K562 (cell line): Measurements from ENCODE around the gene POLR3C. TPM values are rescaled to one million over a fixed set of nuclear protein-coding genes. Genes with fewer than 3 reads are reported as not detected.

Experiments used
- ATAC-seq: fragments of 200-7000 bp; cut with Tn5 transposase; 3 replicates; pipeline ENCODE4 v1.9.1; 2020; ENCODE audit warnings: moderate library complexity
- BruUV-seq: library from RNA; stranded (reverse); fragments of 400-500 nt; replicated peaks from 2 replicates; lab custom pipeline; 2021; lab: Mats Ljungman, UMichigan
- CTCF ChIA-PET: fragments of 300-600 bp; formaldehyde crosslinking; extraction: SDS; loops from one replicate; lab custom pipeline; 2021; ENCODE audit warnings: low intra/inter-chr PET ratio; lab: Yijun Ruan, JAX
- POLR2A ChIA-PET: fragments of 300-600, 350-650 bp; sonication (Branson Sonifier 250); formaldehyde crosslinking; extraction: SDS; loops from one replicate; lab custom pipeline; 2021; ENCODE audit warnings: antibody characterized with exemption, inconsistent platforms; lab: Yijun Ruan, JAX
- DNase-seq, 4 experiments: peaks; one replicate each; pipeline versions ENCODE4 v3.0.0 to v3.0.0-alpha.2; 2011 to 2018; ENCODE audit warnings: low spot score in 3 of 4, mixed read lengths in 3 of 4; ENCODE audit errors: extremely low read depth in 1 of 4
- FAIRE-seq: peaks from 2 replicates; lab custom pipeline; 2011; peaks lifted over from hg19 to GRCh38; lab: Jason Lieb, UNC
- H2AFZ ChIP-seq: 2 replicates; pipeline ENCODE4 v1.6.0; 2011; ENCODE audit warnings: low read depth, low read length, control low read depth, inconsistent platforms
- H3K27ac ChIP-seq: fragments of 200-600 bp; 3 replicates; pipeline ENCODE4 v1.8.0; 2011; ENCODE audit warnings: low read depth, mild to moderate bottlenecking, control low read depth, inconsistent platforms, low read length, moderate library complexity, mixed read lengths; ENCODE audit errors: extremely low read depth
- H3K27me3 ChIP-seq, 2 experiments: fragments of 300-600 bp in 1 of 2; 2 replicates in 1 of 2; 3 replicates in 1 of 2; pipeline versions ENCODE4 v1.6.0 to v1.8.0; 2011; ENCODE audit warnings: inconsistent platforms in 2 of 2, low read length in 2 of 2, mild to moderate bottlenecking in 1 of 2, mixed read lengths in 1 of 2, moderate library complexity in 1 of 2; ENCODE audit not compliant: control insufficient read depth in 2 of 2, insufficient read depth in 2 of 2
- H3K36me3 ChIP-seq: fragments of 300-600 bp; 3 replicates; pipeline ENCODE4 v1.8.0; 2011; ENCODE audit warnings: mild to moderate bottlenecking, low read length, inconsistent platforms; ENCODE audit not compliant: control insufficient read depth, insufficient read depth
- H3K4me1 ChIP-seq, 2 experiments: fragments of 200-600 bp in 1 of 2; replicated peaks in 1 of 2; 2 replicates in 1 of 2; 3 replicates in 1 of 2; pipeline versions ENCODE4 v1.5.1 to v1.8.0; 2011; ENCODE audit warnings: inconsistent platforms in 2 of 2, low read length in 2 of 2, mild to moderate bottlenecking in 1 of 2, mixed read lengths in 1 of 2, moderate library complexity in 1 of 2; ENCODE audit not compliant: control insufficient read depth in 2 of 2, insufficient read depth in 2 of 2
- H3K4me2 ChIP-seq: 2 replicates; pipeline ENCODE4 v1.6.1; 2011; ENCODE audit warnings: low read length, control low read depth, inconsistent platforms, mixed read lengths; ENCODE audit not compliant: insufficient read depth
- H3K4me3 ChIP-seq: fragments of 200-600 bp; sonication (generic), shearing (Covaris generic); 2 replicates; pipeline ENCODE4 v1.5.1; 2016; ENCODE audit warnings: control low read depth, inconsistent platforms
- H3K79me2 ChIP-seq: fragments of 200-600 bp; 3 replicates; pipeline ENCODE4 v1.8.0; 2011; ENCODE audit warnings: low read length, inconsistent platforms; ENCODE audit not compliant: control insufficient read depth, insufficient read depth
- H3K9ac ChIP-seq, 2 experiments: 2 replicates each; pipeline versions ENCODE4 v1.6.0 to v1.6.1; 2011; ENCODE audit warnings: low read depth in 2 of 2, low read length in 2 of 2, control low read depth in 1 of 2, inconsistent platforms in 1 of 2, mild to moderate bottlenecking in 1 of 2, mixed read lengths in 1 of 2; ENCODE audit not compliant: insufficient read depth in 1 of 2
- H3K9me1 ChIP-seq: one replicate; pipeline ENCODE4 v1.6.0; 2011; ENCODE audit warnings: inconsistent platforms, mild to moderate bottlenecking, low read length, moderate library complexity; ENCODE audit not compliant: control insufficient read depth, insufficient read depth
- H3K9me3 ChIP-seq: replicated peaks from 2 replicates; pipeline ENCODE4 v1.5.1; 2011; ENCODE audit warnings: low read depth, low read length, inconsistent platforms; ENCODE audit not compliant: control insufficient read depth, insufficient read depth
- H4K20me1 ChIP-seq: replicated peaks from 2 replicates; pipeline ENCODE4 v1.6.1; 2011; ENCODE audit warnings: low read length, inconsistent platforms, mixed read lengths; ENCODE audit not compliant: control insufficient read depth, insufficient read depth
- ASH1L ChIP-seq: fragments of 450-650 bp; IDR thresholded peaks from 2 replicates; pipeline ENCODE4 v1.6.1; 2018; ENCODE audit warnings: borderline replicate concordance, mild to moderate bottlenecking, low read depth; ENCODE audit not compliant: partially characterized antibody
- POU5F1 ChIP-seq: fragments of 150-350 bp; IDR thresholded peaks from 2 replicates; pipeline ENCODE4 v1.6.1; 2014; ENCODE audit warnings: borderline replicate concordance, low read length, low read depth, mild to moderate bottlenecking; ENCODE audit not compliant: partially characterized antibody
- RERE ChIP-seq: sonication (generic); formaldehyde crosslinking; IDR thresholded peaks from 2 replicates; pipeline ENCODE4 v1.8.0; 2023; ENCODE audit warnings: missing genetic modification reagents, mild to moderate bottlenecking, borderline replicate concordance
- TCF15 ChIP-seq: fragments of 250-450 bp; sonication (Bioruptor Pico); IDR thresholded peaks from 2 replicates; pipeline ENCODE4 v1.8.0; 2022; ENCODE audit warnings: moderate library complexity, mild to moderate bottlenecking, inconsistent platforms
- USF2 ChIP-seq: sonication (generic); formaldehyde crosslinking; IDR thresholded peaks from 2 replicates; pipeline ENCODE4 v1.5.0; 2020; ENCODE audit warnings: missing genetic modification reagents
- ZBTB5 ChIP-seq: fragments of 450-650 bp; IDR thresholded peaks from 2 replicates; pipeline ENCODE4 v1.6.1; 2017; ENCODE audit warnings: antibody characterized with exemption
- ZNF324 ChIP-seq: fragments of 250-450 bp; sonication (Bioruptor Pico); IDR thresholded peaks from 2 replicates; pipeline ENCODE4 v1.4.0; 2020; ENCODE audit warnings: mild to moderate bottlenecking
- WGBS: fragments of 100-300 bp; shearing (Covaris generic); methylation state at CpG from one replicate; pipeline ENCODE4 v1.1.6; 2016; ENCODE audit warnings: low coverage, mixed read lengths; ENCODE audit not compliant: insufficient coverage; ENCODE audit errors: missing lambda C conversion rate; 5-methylcytosine and 5-hydroxymethylcytosine counted together
- in situ Hi-C: fragments of 300-500 bp; cut with MboI; formaldehyde crosslinking; loops from 4 replicates; pipeline ENCODE4 v1.15.0; 2018; ENCODE audit warnings: inconsistent platforms, mixed read lengths
- intact Hi-C: fragments of 100-400 bp; cut with micrococcal nuclease; formaldehyde crosslinking; loops from 2 replicates; pipeline ENCODE4 v1.14.2; 2022
- polyA plus RNA-seq, 8 experiments: library from polyadenylated mRNA; depleted of rRNA in 4 of 8; stranded (reverse) in 5 of 8; unstranded in 3 of 8; fragments of >200 nt; fragmentation: Nextera tagmentation in 2 of 8; fragmentation: Illumina TruSeq in 1 of 8; extraction: Ambion mirVana in 2 of 8; extraction: Trizol in 1 of 8; gene quantifications; 2 replicates each; pipeline versions ENCODE4 v1.2.1 to v1.2.3, GENCODE V29; 2011 to 2014; ENCODE audit warnings: inconsistent platforms in 1 of 8, missing spikeins in 1 of 8
- total RNA-seq, 7 experiments: library from RNA; depleted of rRNA in 6 of 7; stranded (reverse); fragments of >200 nt in 6 of 7; fragmentation: Illumina TruSeq in 2 of 7; extraction: Trizol in 2 of 7; gene quantifications; 2 replicates each; pipeline versions ENCODE4 v1.2.1 to v1.2.3, GENCODE V29; 2011 to 2021; ENCODE audit warnings: low replicate concordance in 1 of 7

POLR3C gene
- total and polyA plus RNA-seq, 9 of the 15 experiments (the other 6 are each of a cell fraction or from before 2014, with no cell fraction given) = 19.7 to 64.1 (median 45.2) TPM

GRCh38 chr1:145891143-145891542 is 67.1 kb downstream of the POLR3C start:
- ChIA-PET POLR2A (interaction anchor here (0.6 to 1.9 kb wide), 7 partner anchors 11 to 146 kb away, joined by 3 to 11 read pairs (median 4); partner anchors contain the start of gene PIAS3), CTCF (interaction anchor here (0.6 to 2.6 kb wide), 5 partner anchors 19 to 122 kb away, joined by 3 to 32 read pairs (median 5); partner anchors contain the start of gene ITGA10)
- Histone ChIP-seq H3K9me3 (no peaks in the 10 kb centered on the region), H3K4me1 (peaks cover 19 to 28% of the 10 kb centered on the region in 2 experiments), H3K27me3 (no peaks in the 10 kb centered on the region), H3K27ac (no peak overlapping the region), H3K9ac (peak overlapping the region; percentile 29 to 45; a peak in 1 of 4 replicates), H3K4me3 (no peak overlapping the region), H2AFZ (peak overlapping the region; percentile 93), H3K9me1 (no peaks in the 10 kb centered on the region), H4K20me1 (no peaks in the 10 kb centered on the region), H3K79me2 (no peaks in the 10 kb centered on the region), H3K36me3 (no peaks in the 10 kb centered on the region), H3K4me2 (no peak overlapping the region)
- 25% methylated on average over 1 of the region's 1 CpG for whole genome bisulfite sequencing
- DNase-seq (no peak), FAIRE-seq (no peak), ATAC-seq (no peak)
- intact Hi-C loops (loop anchor here (1.0 kb wide), 1 partner anchor 122 kb away; no protein-coding TSS in a partner anchor), in situ Hi-C loops (no loop called here)
- BruUV-seq = no TSS peak
- TF ChIP-seq ZNF324 (no peak), ZBTB5 (no peak), POU5F1 (no peak), RERE (CRISPR knock-in tag) (no peak), TCF15 (no peak), ASH1L (no peak), USF2 (no peak)
